NCI-H748 treated with DMSO at 0.1 percent for 48 hours (cell line): ENCODE measurements around the gene CLCNKA.
"Not testable (repeated sequence)": the region's sequence is repeated elsewhere in the genome, so short reads cannot be mapped to it uniquely, and the experiment has no call there.

Experiments
- DNase-seq: peaks from one replicate; lab custom pipeline; 2025; lab: John Stamatoyannopoulos, UW

Gene CLCNKA

DNA sequence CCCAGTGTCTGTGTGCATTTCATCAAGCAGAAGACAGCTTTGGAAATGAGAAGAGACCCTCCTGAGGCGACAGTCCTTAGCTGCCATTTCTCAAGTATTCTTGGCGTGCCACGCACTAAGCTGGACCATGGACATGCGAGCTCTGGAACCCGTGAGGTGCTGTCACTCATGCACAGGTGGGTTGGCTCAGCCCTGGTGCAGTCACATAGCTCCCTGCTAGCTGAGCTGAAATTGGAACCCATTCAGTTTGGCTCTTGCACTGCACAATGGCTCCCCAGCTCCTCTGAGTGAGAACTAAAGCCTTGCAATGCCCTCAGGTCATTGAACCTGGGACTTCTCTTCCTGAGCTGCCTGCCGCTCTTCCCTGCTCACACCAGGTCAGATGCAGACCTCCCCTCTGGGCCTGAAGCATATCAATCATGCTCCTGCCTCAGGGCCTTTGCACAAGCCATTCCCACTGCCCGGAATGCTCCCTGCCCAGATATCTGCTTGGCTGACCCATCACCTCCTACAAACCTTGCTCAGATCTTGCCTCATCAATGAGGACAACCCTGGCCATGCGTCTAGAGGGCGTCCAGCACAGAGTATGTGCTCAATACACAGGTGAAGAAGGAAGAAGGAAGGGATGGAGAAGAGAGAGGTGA lies 24.1 kb upstream of the CLCNKA start:
- no peak for DNase-seq

GRCh38 chr1:15998929-15999328 lies 22.9 kb upstream of the CLCNKA start:
- DNase-seq = no peak

GRCh38 chr1:16001274-16001673 lies 20.6 kb upstream of the CLCNKA start:
- not testable (repeated sequence) for DNase-seq

DNA sequence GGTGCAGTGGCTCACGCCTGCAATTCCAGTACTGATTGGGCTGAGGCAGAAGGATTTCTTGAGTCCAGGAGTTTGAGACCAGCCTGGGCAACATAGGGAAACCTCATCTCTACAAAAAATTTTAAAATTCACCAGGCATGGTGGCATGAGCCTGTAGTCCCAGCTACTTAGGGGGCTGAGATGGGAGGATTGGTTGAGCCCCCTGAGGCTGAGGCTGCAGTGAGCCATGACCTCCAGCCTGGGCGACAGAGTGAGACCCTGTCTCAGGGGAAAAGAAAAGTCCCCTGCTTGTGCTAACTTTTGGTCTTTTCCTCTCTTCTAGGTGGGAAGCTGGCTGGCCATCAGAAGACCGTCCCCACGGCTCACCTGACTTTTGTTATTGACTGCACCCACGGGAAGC lies 16.2 kb upstream of the CLCNKA start:
- no peak for DNase-seq

DNA sequence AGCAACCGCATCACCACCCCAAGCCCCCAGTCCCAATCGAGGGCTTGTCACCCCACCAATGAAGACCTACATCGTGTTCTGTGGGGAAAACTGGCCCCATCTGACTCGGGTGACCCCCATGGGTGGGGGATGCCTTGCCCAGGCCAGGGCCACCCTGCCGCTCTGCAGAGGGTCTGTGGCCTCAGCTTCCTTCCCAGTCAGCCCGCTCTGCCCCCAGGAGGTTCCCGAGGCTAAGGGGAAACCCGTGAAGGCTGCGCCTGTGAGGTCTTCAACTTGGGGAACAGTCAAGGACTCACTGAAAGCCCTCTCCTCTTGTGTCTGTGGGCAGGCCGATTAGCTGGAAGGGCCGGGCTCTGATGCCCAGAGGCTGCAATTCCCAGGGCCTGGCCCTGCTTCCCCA lies 15.8 kb upstream of the CLCNKA start:
- DNase-seq = no peak

GRCh38 chr1:16006552-16007485 lies 15.0 kb upstream of the CLCNKA start:
- DNase-seq = no peak

- DNase-seq = no peak
Measured at GRCh38 chr1:16007671-16008341, 14.0 kb upstream of the CLCNKA start.

DNA sequence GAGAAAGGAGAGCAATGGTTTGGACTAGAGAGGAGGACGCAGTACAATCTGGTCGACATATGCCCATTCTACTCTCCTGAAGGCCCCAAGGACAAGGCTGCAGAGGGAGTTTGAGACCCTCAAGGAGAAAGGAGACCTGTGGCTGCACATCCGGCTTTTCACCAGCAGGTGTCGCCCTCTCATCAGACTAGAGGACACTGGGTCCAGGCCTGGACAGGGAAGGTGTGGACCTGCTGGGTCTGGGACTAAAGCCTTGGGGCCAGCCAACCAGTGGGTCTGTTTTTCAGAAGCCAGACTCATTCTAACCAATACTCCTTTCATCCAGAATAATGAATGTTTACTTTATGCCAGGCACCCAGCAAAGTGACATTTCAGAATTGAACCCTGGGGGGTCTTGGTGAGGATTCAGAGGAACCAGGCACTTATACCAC lies 12.8 kb upstream of the CLCNKA start:
- peak; percentile 25 for DNase-seq

- DNase-seq = no peak
Measured at GRCh38 chr1:16009678-16010077, 12.2 kb upstream of the CLCNKA start.

DNA sequence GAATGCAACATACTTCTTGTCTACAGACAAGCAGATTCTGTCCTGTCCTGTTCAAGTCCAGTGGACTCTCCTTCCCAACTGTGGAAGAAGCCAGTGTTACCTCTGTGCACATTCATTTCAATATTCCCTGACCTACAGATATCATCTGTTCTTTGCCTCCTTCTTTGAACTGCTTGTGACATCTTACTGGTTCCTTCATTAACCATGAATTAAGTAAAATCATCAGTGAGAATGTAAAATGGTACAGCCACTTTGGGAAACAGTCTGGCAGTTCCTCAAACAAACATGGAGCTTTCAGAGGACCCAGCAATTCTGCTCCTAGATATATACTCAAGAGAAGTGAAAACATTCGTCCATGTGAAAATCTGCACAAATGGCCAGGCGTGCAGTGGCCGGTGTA lies 11.0 kb upstream of the CLCNKA start:
- no peak for DNase-seq

GRCh38 chr1:16011936-16012589 lies 9.8 kb upstream of the CLCNKA start:
- DNase-seq = no peak

DNA sequence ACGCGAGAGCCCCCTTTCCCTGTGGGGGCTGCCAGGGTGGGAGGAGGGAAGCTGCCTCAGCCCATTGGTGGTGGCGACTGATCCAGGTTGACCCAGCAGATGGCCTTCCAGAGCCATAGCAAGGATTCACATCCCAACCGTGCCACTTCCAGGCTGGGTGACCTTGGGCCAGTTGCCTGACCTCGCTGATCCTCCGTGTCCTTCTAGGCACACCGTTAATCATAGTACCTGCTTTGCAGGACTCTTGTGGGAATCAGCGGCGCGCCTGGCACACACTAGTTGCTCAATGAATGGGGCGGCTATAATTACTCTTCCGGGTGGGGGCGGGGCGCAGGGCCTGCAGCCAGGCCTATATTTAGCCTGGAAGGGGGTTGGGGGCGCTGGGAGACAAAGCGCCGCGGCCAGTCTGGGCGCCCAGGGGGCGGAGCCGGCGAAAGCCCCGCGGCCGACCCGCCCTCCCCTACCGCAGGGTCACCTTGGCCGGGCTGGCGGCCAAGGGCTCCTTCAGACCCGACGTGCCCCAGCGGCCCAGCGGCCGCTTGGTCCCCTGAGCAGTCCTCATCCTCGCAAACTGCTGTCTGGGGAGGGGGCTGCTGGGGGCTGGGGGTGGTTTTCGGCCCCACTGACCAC lies 9.1 kb upstream of the CLCNKA start:
- DNase-seq = no peak

- no peak for DNase-seq
Measured at GRCh38 chr1:16013220-16013907, 8.5 kb upstream of the CLCNKA start.

DNA sequence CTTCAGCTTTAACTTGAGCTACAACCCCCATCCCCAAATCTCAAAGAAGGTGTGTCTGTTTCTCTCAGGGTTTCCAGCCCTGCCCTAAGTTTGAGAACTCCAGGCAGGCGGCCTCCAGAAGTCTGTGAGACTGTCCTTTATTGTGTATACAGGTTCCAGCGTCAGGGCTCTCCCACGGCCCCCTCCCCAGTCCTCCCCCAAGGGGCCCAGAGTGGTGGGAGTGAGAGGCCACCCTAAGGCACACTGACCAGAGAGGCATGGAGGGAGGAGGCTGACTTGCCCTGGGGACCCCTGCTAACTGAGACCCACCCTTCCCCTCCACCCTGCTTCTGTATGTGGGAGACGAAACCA lies 8.0 kb upstream of the CLCNKA start:
- DNase-seq = no peak

DNA sequence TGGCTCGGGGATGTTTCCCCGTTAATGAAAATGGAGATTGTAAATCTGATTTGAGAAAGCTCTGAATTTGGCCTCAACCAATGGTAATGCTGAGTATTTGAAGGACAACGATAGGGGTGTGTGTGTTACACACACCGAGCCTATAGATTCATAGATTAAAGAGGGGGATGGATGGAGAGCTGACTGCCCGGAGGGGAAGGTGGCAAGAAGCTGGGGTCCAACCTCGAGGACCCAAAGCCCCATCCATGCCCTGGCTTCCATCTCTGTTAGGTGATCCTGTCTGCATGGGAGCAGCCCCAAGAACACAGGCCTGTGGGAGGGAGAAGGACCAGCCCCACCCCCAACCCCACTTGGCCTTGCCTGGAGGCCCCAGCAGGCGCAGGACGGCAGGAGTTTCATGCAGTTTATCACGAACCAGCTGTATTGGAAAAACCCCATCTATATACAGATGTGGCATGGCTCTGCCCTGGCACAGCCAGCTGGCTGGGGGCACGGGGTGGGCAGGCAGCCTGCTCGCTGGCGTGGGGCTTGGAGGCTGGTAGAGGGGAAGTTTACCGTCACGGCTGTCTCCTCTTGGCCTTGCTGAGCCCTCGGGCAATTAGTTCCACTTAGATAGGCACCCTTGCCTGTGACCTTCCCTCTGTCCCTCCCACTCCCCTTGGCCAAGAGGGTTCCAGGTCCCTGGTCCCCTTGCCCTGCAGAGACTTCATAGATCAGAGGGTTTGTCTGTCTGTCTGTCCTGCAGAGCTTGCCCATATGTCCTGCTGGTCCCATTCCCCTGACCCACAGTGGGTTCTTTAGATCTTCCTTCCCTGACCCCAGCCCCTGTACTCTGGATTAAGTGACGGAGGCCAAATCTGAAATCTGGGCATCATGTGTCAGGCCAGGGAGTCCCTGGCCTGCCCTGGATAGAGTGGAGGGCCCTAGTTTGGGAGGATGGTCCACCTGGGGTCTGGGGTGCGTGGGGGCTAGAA lies 7.0 kb upstream of the CLCNKA start:
- DNase-seq = no peak

DNA sequence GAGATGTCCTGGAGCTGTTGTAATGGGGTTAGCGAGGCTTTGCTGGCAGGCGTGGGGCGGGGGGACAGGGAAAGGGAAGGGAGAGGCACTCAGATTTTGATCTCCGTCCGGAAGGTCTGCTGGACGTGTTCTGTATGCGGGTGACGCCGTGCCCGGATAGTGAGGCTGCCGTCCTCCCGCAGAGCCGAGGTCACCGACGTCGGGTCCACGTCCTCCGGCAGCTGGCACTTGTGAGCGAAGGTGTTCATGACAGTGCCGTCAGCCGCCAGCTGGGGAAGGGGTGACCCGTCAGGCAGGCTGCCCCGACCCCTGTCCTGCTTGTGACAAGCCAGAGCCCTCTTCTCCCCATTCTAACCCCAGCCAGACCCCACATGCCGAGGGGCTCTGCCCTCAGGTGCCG lies 6.3 kb upstream of the CLCNKA start:
- DNase-seq = no peak

GRCh38 chr1:16015960-16016901 lies 5.6 kb upstream of the CLCNKA start:
- no peak for DNase-seq

DNA sequence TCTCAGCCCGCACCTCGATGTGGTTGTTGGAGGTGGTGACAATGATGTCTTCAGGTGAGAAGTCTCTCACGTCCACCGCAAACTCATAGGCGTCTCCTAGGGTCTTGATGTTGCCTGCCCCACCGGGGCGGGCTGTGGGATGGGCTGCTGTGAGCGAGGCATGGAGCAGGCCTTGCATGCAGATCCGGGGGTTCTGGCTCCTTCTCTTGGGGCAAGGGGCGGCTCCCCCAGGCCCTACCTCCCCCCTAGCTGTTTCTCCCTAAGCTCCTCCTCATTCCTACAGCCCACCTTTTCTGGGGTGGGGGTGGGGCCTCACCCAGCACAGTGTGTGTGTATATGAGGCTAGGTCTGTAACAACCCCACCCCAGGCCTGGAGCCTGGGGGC lies 4.8 kb upstream of the CLCNKA start:
- no peak for DNase-seq
